Transverse colon (tissue), 4 donors: ENCODE measurements around the gene RAB27B. TPM values are rescaled to one million over a fixed set of nuclear protein-coding genes. Genes with fewer than 3 reads are reported as not detected.
"Not testable (repeated sequence)": the region's sequence is repeated elsewhere in the genome, so short reads cannot be mapped to it uniquely, and the experiment has no call there.

Experiments used
- DNase-seq: peaks from one replicate; pipeline ENCODE4 v3.0.0-alpha.2; 2019
- H3K27ac ChIP-seq, 4 donors: fragments of 200-600 bp; sonication (generic); 2 replicates each; pipeline ENCODE4 v1.5.1; 2016 to 2018; ENCODE audit warnings: inconsistent platforms in 4 of 4
- H3K27me3 ChIP-seq: fragments of 200-600 bp; sonication (generic); 2 replicates; pipeline ENCODE4 v1.5.1; 2017; ENCODE audit warnings: inconsistent platforms
- H3K36me3 ChIP-seq, 4 donors: fragments of 200-600 bp; sonication (generic); 2 replicates each; pipeline ENCODE4 v1.5.1; 2017 to 2019; ENCODE audit warnings: inconsistent platforms in 4 of 4
- H3K4me1 ChIP-seq, 4 donors: fragments of 200-600 bp; sonication (generic); 2 replicates each; pipeline ENCODE4 v1.5.1; 2017 to 2020; ENCODE audit warnings: inconsistent platforms in 4 of 4
- H3K4me3 ChIP-seq, 4 donors: fragments of 200-600 bp; sonication (generic); 1 replicate in 1 of 4; 2 replicates in 3 of 4; pipeline versions ENCODE4 v1.5.1 to v1.6.1; 2017 to 2019; ENCODE audit warnings: inconsistent platforms in 4 of 4
- H3K9me3 ChIP-seq, 2 donors: fragments of 200-600 bp; sonication (generic); 2 replicates each; pipeline ENCODE4 v1.5.1; 2017 to 2019; ENCODE audit warnings: inconsistent platforms in 2 of 2
- EP300 ChIP-seq: sonication (generic); formaldehyde crosslinking; IDR thresholded peaks from one replicate; pipeline ENCODE4 v1.6.1; 2017; ENCODE audit warnings: antibody characterized with exemption, low read depth
- POLR2A ChIP-seq: fragments of 450-650 bp; IDR thresholded peaks from one replicate; pipeline ENCODE4 v1.6.1; 2016; ENCODE audit warnings: antibody characterized with exemption, mild to moderate bottlenecking, moderate library complexity
- POLR2AphosphoS5 ChIP-seq, 3 donors: sonication (generic); formaldehyde crosslinking; IDR thresholded peaks; one replicate each; pipeline ENCODE4 v1.6.1; 2016; ENCODE audit warnings: antibody characterized with exemption in 3 of 3
- WGBS, 2 donors: methylation state at CpG; one replicate each; pipeline ENCODE4 v1.1.5; 2018; ENCODE audit warnings: low coverage in 1 of 2; 5-methylcytosine and 5-hydroxymethylcytosine counted together
- in situ Hi-C, 4 donors: fragments of 200-750 bp; cut with MboI; loops; one replicate each; pipeline versions ENCODE4 v1.15.0 to v1.15.1; 2017; ENCODE audit warnings: low sequenced_read_pairs in 3 of 4, low pct_ligation_motif_present in 1 of 4, low pct_unique_long_range_greater_than_20kb in 1 of 4
- intact Hi-C: fragments of 100-400 bp; cut with DNase I; formaldehyde crosslinking; loops from one replicate; pipeline ENCODE4 v1.15.1; 2023; ENCODE audit warnings: low total_unique reads
- total RNA-seq, 4 donors: library from RNA; depleted of rRNA; stranded (reverse); fragments of >200 nt; gene quantifications; one replicate each; pipeline ENCODE4 v1.1.0, GENCODE V29; 2016
- TF ChIP-seq, protein P1 (sequence below), 5 experiments: fragments of 200-600 bp in 3 of 5; fragments of 450-650 bp in 2 of 5; sonication (generic) in 3 of 5; IDR thresholded peaks; 1 replicate in 2 of 5; 2 replicates in 3 of 5; pipeline ENCODE4 v1.5.1; 2016 to 2017; ENCODE audit warnings: antibody characterized with exemption in 5 of 5, inconsistent platforms in 3 of 5, mild to moderate bottlenecking in 2 of 5, moderate library complexity in 1 of 5

RAB27B gene
- total RNA-seq, 4 donors from 2014 or later, result 1.2 to 6.0 (median 3.5) TPM

DNA sequence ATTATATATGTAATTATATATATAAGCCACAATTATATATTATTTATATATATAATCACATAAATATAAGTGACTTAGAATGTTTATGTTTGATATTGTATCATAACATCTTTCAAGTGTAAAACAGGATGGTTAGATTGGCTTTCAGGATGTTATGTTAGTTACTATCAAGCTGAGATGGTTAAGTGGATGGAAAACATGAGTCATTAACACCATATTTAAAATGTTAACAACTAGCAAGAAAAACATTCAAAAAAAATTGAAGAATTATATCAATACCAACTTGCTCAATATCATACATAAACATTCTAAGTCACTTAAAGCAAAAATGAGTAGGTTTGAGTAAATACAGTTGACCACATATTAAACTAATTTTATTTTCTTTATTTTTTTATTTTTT is 21.8 kb upstream of the RAB27B start:
- in situ Hi-C loops (no loop called here), intact Hi-C loops (no loop called here)
- no peaks in the 10 kb centered on the region for H3K27me3 ChIP-seq
- H3K4me1 ChIP-seq, result no peaks in the 10 kb centered on the region
- no peak for TF ChIP-seq POLR2AphosphoS5 (IDR thresholded peaks at IDR 0.05)
- TF ChIP-seq, protein P1, sequence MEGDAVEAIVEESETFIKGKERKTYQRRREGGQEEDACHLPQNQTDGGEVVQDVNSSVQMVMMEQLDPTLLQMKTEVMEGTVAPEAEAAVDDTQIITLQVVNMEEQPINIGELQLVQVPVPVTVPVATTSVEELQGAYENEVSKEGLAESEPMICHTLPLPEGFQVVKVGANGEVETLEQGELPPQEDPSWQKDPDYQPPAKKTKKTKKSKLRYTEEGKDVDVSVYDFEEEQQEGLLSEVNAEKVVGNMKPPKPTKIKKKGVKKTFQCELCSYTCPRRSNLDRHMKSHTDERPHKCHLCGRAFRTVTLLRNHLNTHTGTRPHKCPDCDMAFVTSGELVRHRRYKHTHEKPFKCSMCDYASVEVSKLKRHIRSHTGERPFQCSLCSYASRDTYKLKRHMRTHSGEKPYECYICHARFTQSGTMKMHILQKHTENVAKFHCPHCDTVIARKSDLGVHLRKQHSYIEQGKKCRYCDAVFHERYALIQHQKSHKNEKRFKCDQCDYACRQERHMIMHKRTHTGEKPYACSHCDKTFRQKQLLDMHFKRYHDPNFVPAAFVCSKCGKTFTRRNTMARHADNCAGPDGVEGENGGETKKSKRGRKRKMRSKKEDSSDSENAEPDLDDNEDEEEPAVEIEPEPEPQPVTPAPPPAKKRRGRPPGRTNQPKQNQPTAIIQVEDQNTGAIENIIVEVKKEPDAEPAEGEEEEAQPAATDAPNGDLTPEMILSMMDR (IDR thresholded peaks at IDR 0.05), result no peak
- no peak for TF ChIP-seq EP300
- TF ChIP-seq POLR2A, result no peak
- no peak overlapping the region for H3K4me3 ChIP-seq
- H3K36me3 ChIP-seq, result no peaks in the 10 kb centered on the region
- DNase-seq, result no peak
- H3K9me3 ChIP-seq, result no peaks in the 10 kb centered on the region
- H3K27ac ChIP-seq, result no peak overlapping the region

DNA sequence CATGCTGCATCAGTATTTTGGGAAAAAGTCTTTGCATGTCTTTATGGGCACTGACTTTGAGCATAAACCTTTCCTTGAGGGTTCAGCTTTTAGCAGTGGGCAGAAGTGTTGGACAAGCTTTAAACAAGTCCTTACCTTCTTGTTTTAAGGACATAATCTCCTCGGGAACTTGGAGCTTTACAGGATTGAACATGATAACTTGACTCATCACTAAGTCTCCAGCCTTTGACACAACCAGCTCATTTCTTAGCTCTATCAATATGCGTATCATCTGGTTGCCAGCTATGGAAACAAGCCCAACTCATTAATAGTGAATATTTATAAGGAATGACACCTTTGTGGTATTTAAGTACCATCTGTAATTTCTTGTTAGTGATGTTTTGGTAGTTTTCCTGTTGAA is 21.0 kb upstream of the RAB27B start:
- Histone ChIP-seq H3K36me3 (no peaks in the 10 kb centered on the region), H3K4me3 (no peak overlapping the region), H3K9me3 (no peaks in the 10 kb centered on the region), H3K4me1 (no peaks in the 10 kb centered on the region), H3K27me3 (no peaks in the 10 kb centered on the region), H3K27ac (no peak overlapping the region)
- intact Hi-C loops (no loop called here), in situ Hi-C loops (no loop called here)
- DNase-seq, result no peak
- TF ChIP-seq POLR2A, result no peak
- TF ChIP-seq, protein P1 (IDR thresholded peaks at IDR 0.05), result no peak
- no peak for TF ChIP-seq EP300
- TF ChIP-seq POLR2AphosphoS5 (IDR thresholded peaks at IDR 0.05), result no peak
- 89 to 91% methylated on average over 2 of the region's 2 CpGs for WGBS, 2 donors

DNA sequence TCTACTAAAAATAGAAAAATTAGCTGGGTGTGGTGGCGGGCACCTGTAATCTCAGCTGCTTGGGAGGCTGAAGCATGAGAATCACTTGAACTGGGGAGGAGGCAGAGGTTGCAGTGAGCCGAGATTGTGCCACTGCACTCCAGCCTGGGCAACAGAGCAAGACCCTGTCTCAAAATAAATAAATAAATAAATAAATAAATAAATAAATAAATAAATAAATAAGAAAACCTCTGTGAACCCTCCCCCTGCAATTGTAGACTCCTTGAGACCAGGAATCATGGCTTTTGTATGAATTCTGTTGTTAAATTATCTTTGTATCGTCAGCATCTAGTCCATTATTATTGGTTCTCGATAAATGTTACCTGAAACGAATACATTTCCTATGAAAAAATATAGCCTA is 17.6 kb upstream of the RAB27B start:
- DNase-seq, H3K9me3 ChIP-seq, H3K36me3 ChIP-seq, H3K27ac ChIP-seq, in situ Hi-C loops, H3K4me1 ChIP-seq, intact Hi-C loops, H3K4me3 ChIP-seq, H3K27me3 ChIP-seq: not testable (repeated sequence)
- 90 to 92% methylated on average over 4 to 5 of the region's 5 CpGs for WGBS, 2 donors

DNA sequence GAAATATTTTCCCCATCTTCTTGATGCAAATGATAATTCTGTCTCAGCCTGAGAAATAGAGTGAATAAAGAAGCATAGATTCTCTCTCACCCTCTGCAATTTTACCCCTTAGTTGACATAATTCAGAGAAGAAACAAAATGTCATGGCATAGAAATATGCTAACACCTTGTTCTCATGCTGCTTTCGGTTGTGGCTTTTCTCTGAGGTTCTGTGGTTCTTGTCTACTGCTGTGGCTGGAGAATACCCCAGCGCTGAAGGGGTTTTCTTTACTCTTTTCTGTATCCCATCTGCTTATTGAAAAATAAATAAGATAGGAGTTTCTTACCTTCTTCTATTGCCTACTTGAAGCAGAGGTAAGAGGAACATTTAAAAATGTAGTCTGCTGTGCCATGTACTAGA is 15.4 kb upstream of the RAB27B start:
- no peak for DNase-seq
- WGBS, 2 donors, result 74 to 75% methylated on average over 2 of the region's 2 CpGs
- no peaks in the 10 kb centered on the region for H3K27me3 ChIP-seq
- in situ Hi-C loops (no loop called here), intact Hi-C loops (no loop called here)
- no peaks in the 10 kb centered on the region for H3K36me3 ChIP-seq
- no peak overlapping the region for H3K4me3 ChIP-seq
- no peak for TF ChIP-seq POLR2A
- no peak for TF ChIP-seq EP300
- TF ChIP-seq, protein P1 (IDR thresholded peaks at IDR 0.05), result no peak
- no peak for TF ChIP-seq POLR2AphosphoS5 (IDR thresholded peaks at IDR 0.05)
- no peak overlapping the region for H3K27ac ChIP-seq
- no peaks in the 10 kb centered on the region for H3K9me3 ChIP-seq
- no peaks in the 10 kb centered on the region for H3K4me1 ChIP-seq

DNA sequence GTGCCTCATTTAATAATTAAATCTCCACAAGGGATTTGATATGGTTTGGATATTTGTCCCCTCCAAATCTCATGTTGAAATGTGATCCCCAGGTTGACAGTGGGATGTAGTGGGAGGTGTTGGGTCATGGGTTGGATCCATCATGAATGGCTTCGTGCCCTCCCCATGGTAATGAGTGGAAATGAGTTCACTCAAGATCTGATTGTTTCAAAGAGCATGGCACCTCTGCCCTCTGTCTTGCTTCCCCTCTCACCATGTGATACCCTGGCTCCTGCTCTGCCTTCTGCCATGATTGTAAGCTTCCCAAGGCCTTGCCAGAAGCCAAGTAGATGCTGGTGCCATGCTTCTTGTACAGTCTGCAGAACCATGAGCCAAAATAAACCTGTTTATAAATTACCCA is 15.0 kb upstream of the RAB27B start:
- H3K4me1 ChIP-seq, result no peaks in the 10 kb centered on the region
- H3K36me3 ChIP-seq, result no peaks in the 10 kb centered on the region
- intact Hi-C loops (no loop called here), in situ Hi-C loops (no loop called here)
- 80% methylated on average over 1 of the region's 1 CpG; no CpG with 5 or more reads in 1 of the 2 donors for WGBS, 2 donors
- no peak overlapping the region for H3K4me3 ChIP-seq
- H3K9me3 ChIP-seq, result no peaks in the 10 kb centered on the region
- no peak overlapping the region for H3K27ac ChIP-seq
- DNase-seq, result no peak
- no peak for TF ChIP-seq EP300
- TF ChIP-seq POLR2AphosphoS5 (IDR thresholded peaks at IDR 0.05), result no peak
- no peak for TF ChIP-seq POLR2A
- TF ChIP-seq, protein P1 (IDR thresholded peaks at IDR 0.05), result no peak
- H3K27me3 ChIP-seq, result no peaks in the 10 kb centered on the region
